Measurements from ENCODE around the gene ANO4.

The ANO4 gene

GRCh38 chr12:100794441-100795173, at the start of gene ANO4:
Gene ANO4, plus strand, starts transcription at chr12:100794776. Its CDS starts 107,010 bp downstream, at chr12:100901786.
- no peak for DNase-seq

GRCh38 chr12:100745378-100746071, 49.1 kb upstream of the ANO4 start:
- no peak for DNase-seq

DNA sequence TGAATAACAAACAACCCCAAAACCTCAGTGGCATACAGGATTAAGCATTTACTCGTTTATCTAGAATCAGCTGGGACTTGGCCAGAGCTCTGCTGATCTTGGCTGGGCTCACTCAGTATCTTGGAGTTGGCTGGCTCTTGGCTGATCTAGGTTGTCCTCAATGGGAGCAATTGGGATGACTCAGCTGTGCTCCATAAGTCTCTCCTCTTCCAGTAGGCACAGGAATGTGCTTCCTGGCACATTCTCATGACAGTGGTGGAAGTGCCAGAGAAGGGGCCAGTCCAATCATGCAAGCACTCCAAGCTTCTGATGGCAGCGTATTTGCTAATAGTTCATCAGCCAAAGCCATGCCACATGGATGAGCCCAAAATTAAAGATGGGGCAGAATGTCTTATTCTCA, 41.7 kb upstream of the ANO4 start:
- DNase-seq: no peak

DNA sequence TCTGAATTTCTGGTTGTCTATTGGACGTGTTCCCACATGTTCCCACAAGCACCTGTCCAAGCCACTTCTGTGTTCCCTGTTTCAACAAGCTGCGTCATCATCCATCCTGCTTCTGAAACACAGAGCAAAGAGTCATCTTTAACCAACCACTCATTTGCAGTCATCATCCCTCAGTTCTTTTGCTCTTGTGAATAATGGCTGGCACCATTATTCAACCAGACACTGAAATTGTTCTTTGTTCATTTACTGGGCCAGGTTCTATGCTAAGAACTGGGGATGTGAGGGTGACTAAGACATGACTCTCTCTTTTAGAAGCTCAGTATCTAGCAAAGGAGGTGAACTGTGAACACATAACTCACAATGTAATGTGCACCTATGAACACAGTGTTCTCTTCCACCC, 40.7 kb upstream of the ANO4 start:
- DNase-seq: no peak

- DNase-seq: no peak
Observed at GRCh38 chr12:100755186-100755585, 39.4 kb upstream of the ANO4 start.

GRCh38 chr12:100758083-100758482, 36.5 kb upstream of the ANO4 start:
- DNase-seq: no peak

DNA sequence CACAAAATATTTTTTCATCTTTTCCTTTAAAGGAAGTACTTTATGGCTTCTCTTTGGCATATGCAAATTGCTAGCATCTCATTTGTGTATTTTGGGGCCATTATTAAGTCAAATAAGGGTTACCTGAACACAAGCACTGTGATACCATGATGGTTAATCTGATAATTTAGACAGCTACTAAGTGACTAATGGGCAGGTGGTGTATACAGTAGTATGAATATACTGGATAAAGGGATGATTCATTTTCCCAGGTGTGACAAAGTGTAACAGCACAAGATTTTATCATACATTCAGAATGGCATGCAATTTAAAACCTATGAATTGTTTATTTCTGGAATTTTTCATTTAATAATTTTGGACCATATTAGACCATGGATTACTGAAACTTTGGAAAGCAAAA, 27.2 kb upstream of the ANO4 start:
- DNase-seq: no peak

- no peak for DNase-seq
Observed at GRCh38 chr12:100767950-100768349, 26.6 kb upstream of the ANO4 start.

DNA sequence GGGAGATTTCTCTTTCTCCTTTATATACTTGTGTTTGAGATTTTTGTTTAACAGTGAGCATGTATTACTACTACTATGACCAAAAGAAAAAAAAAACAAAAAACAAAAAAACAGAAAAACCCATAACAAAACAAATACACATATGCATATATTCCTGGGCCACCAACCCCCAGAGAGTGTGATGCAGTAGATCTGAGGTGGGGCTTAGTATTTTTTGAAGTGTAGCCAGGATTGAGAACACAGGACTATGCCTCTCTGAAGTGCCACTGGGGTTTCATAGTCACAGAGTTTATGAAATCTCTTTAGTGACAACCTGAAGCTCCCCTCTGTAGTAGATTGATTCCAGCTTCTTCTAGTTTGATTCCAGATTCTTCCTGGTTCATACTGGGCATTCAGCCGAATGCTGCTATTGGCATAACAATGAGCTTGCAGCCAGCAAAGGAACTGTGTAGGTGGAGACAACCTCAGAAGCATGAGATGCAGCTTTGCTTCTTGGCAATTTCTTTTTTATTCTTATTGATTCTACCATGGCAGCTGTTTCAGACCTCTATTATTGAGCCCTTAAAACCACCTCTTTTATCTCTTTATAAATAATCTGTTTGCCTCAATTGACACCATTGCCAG, 15.5 kb upstream of the ANO4 start:
- no peak for DNase-seq

DNA sequence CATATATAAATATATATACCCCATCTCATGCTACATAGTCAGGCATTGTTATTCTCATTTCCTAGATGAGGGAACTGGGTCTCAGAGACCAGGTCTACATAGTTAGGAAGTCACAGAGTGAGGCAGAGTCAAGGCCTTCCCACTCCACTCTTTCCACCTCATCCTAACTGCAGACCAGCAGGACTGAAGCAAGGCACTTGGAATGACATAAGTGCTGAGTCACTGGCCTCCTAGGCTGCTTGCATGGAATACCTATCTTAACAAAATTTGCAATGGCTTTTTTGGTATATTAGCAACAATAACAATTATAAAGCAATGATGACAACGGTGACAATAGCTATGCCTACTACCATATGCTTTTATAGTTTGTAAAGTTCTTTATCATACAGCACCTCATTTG, 5.4 kb upstream of the ANO4 start:
- DNase-seq: no peak

GRCh38 chr12:100789975-100790374, 4.6 kb upstream of the ANO4 start:
- DNase-seq: no peak

DNA sequence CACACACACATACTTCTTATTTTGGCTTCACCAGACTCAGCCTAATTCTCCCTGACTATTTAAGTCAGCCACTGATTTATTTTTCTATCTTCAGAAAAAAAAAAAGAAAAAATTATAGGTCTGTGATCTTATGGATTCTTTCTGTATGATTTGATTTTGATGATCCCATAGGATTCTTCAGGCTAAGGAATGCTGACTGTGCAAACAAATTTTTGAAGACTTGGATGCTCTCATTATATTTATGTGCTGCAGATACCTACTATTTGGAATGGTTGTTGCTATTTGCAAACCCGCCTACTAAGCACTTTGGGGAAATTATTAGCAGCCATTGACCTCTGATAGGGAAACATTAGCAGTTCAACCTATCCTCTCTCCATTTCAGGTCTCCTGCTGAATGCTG, 4.0 kb upstream of the ANO4 start:
- DNase-seq: no peak

GRCh38 chr12:100793182-100793581, 1.4 kb upstream of the ANO4 start:
- no peak for DNase-seq

- DNase-seq: no peak
Observed at GRCh38 chr12:100795174-100795799, 711 bp downstream of the ANO4 start.

GRCh38 chr12:100795800-100796179, 1.2 kb downstream of the ANO4 start:
- no peak for DNase-seq

- DNase-seq: no peak
Observed at GRCh38 chr12:100796621-100797020, 2.0 kb downstream of the ANO4 start.

DNA sequence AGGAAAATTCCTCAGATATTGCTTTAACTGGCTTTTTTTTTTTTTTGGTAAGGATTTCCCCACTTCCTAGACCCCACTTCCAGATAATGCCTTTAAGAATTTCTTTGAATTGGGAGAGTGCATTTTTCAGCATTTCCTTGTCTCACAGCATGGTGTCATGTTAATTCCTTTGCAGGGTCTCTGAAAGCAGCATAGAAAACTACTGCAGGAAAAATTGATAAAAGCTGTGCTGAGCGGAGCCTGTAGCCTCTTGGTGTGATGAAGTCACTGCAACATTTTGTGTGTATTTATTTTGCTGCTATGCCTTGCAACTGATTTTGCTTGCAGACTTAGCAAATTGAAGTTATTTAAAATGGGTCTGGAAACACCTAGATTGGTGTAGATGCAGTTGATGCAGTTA, 2.7 kb downstream of the ANO4 start:
- no peak for DNase-seq

DNA sequence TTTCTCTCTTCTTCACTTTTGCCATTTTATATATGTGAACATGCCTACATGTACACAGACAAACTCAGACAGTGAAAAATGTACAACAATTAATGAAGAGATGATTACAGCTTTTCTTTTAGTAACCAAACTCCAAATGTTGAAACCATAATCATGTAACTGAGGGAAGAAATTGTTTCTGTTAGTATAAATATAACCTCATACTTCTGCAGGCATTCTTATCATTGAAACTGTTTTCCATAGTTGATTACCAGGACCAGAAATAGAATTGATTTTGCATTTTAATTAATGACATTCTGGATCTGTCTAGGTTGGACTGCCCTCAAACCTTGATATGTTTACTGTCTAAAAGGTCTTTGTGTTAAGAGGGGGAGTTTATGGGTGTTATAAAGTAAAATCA, 3.2 kb downstream of the ANO4 start:
- DNase-seq: no peak

DNA sequence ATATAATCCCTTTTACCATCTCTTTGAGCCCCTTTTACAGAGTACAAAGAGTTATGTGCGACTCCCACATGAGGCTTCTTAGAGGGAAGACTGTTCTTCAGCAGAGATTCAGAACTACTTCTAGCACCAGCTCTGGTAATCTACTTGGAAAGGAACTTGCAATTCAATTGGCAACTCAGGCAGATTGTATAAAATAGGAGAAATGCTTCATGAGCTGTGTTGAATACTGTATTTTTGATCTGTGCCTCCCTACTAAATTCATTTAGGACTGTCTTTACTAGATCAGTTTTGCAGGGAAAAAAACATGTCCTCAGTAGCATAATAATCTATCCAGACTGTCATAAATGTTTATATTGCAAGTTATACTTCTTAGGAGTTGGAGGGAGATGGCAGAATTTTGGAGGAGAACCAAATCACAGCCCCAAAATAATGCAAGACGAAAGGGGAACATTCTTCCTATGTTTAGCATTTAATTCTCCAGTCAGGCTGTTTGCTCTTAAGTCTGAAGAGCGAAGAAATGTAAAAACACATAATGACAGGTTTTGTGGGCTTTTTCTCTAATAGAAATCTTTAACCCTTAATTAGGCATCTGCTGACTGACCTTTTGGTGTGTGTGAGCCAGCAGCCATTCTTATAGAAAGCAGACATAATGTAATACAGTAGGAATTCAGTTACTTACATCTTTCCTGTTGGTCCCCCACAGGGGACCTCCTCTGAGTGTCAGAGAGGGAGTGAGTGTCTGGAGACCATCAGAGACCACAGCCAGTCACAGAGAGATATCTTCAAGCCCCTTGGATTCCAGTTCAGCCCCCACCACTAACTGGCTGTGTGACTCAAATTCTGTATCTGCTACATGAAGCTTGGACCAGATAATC, 3.9 kb downstream of the ANO4 start:
- no peak for DNase-seq

- no peak for DNase-seq
Observed at GRCh38 chr12:100799770-100800169, 5.2 kb downstream of the ANO4 start.

DNA sequence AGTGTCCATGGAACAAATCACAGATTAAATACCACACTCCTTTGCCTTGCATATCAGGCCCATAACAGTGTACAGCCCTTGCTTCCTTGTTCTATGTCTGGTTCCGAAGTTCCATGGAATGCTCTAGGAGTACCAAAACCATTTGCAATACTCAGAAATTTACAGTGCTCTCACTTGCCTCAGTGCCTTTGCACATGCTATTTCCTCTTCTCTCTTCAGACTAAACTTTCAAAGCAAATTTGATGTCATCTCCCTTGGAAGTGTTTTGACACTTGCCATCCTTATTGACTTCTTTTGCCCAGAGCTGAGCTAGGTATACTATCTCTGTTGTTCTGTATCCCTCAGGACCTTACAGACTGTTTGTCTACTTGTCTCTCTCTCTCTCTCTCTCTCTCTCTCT, 6.1 kb downstream of the ANO4 start:
- no peak for DNase-seq

DNA sequence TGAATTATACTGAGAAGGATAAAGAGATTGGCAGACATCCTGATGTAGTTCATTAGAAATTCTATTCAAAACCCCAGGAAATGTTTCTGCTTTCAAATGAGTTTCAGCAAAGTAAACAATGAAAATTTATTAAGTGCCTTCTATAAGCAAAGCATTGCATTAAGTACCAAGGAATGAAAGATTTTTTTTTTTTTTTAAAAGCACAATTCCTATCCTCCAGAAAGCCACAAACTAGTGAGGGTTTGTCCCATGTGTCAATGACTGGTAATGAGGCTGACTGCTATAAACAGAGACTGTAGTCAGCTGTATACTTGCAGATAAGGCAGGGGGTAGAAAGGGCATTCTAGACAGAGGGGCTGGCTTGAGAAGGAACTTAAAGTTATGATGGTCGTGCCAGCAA, 6.7 kb downstream of the ANO4 start:
- no peak for DNase-seq

GRCh38 chr12:100808777-100809176, 14.2 kb downstream of the ANO4 start:
- DNase-seq: no peak
